Nucleus accumbens (tissue), 56 donors: ENCODE measurements around the gene MAP1A.
"Not testable (repeated sequence)": the region's sequence is repeated elsewhere in the genome, so short reads cannot be mapped to it uniquely, and the experiment has no call there.

Experiments
- DNase-seq, 56 donors: peaks; one replicate each; lab custom pipeline; 2025; lab: John Stamatoyannopoulos, UW

The MAP1A gene

GRCh38 chr15:43527802-43528541 lies 10.6 kb downstream of the MAP1A start:
- no peak for DNase-seq

- DNase-seq: no peak
Measured at GRCh38 chr15:43528542-43529007, 11.2 kb downstream of the MAP1A start.

- no peak for DNase-seq
Measured at GRCh38 chr15:43529141-43529540, 11.7 kb downstream of the MAP1A start.

GRCh38 chr15:43529587-43530345 lies 12.4 kb downstream of the MAP1A start:
- DNase-seq: no peak

GRCh38 chr15:43531018-43531670 lies 13.7 kb downstream of the MAP1A start:
- peak in 26 of 56 donors; percentile 17 to 75 (median 41) for DNase-seq

GRCh38 chr15:43532826-43533225 lies 15.4 kb downstream of the MAP1A start:
- DNase-seq: not testable (repeated sequence)

GRCh38 chr15:43534897-43535296 lies 17.5 kb downstream of the MAP1A start:
- DNase-seq: no peak

- DNase-seq: no peak
Measured at GRCh38 chr15:43538091-43538490, 20.7 kb downstream of the MAP1A start.

GRCh38 chr15:43541785-43542184 lies 24.4 kb downstream of the MAP1A start:
- no peak for DNase-seq

- no peak for DNase-seq
Measured at GRCh38 chr15:43544266-43544665, 26.9 kb downstream of the MAP1A start.

- DNase-seq: no peak
Measured at GRCh38 chr15:43545426-43545825, 28.0 kb downstream of the MAP1A start.

GRCh38 chr15:43547539-43547938 lies 30.1 kb downstream of the MAP1A start:
- DNase-seq: no peak

- DNase-seq: no peak
Measured at GRCh38 chr15:43550527-43551363, 33.3 kb downstream of the MAP1A start.

- DNase-seq: no peak
Measured at GRCh38 chr15:43552256-43552655, 34.8 kb downstream of the MAP1A start.

- no peak for DNase-seq
Measured at GRCh38 chr15:43552986-43553385, 35.6 kb downstream of the MAP1A start.

- DNase-seq: not testable (repeated sequence)
Measured at GRCh38 chr15:43562753-43563152, 45.3 kb downstream of the MAP1A start.

- not testable (repeated sequence) for DNase-seq
Measured at GRCh38 chr15:43563793-43564192, 46.4 kb downstream of the MAP1A start.

GRCh38 chr15:43566615-43567014 lies 49.2 kb downstream of the MAP1A start:
- DNase-seq: not testable (repeated sequence)

- not testable (repeated sequence) for DNase-seq
Measured at GRCh38 chr15:43574607-43575006, 57.2 kb downstream of the MAP1A start.
